Right atrium auricular region (tissue), 2 donors: ENCODE data around the gene C17orf113. TPM values are rescaled to one million over a fixed set of nuclear protein-coding genes. Genes with fewer than 3 reads are reported as not detected.

Experiments
- DNase-seq: peaks from one replicate; pipeline ENCODE4 v3.0.0-alpha.2; 2019; ENCODE audit warnings: low spot score
- H3K27ac ChIP-seq, 2 donors: fragments of 200-600 bp; sonication (generic); 1 replicate in 1 of 2; 2 replicates in 1 of 2; pipeline ENCODE4 v1.5.1; 2016 to 2019
- H3K27me3 ChIP-seq, 2 donors: fragments of 200-600 bp; sonication (generic); one replicate each; pipeline versions ENCODE4 v1.5.1 to v1.6.0; 2017 to 2019
- H3K36me3 ChIP-seq: fragments of 200-600 bp; sonication (generic); one replicate; pipeline ENCODE4 v1.5.1; 2016
- H3K4me1 ChIP-seq, 2 donors: fragments of 200-600 bp; sonication (generic); one replicate each; pipeline versions ENCODE4 v1.5.1 to v1.6.0; 2017 to 2019
- H3K4me3 ChIP-seq, 2 donors: fragments of 200-600 bp; sonication (generic); 1 replicate in 1 of 2; 2 replicates in 1 of 2; pipeline ENCODE4 v1.5.1; 2017 to 2019; ENCODE audit warnings: mild to moderate bottlenecking in 1 of 2, moderate library complexity in 1 of 2
- H3K9me3 ChIP-seq, 2 donors: fragments of 200-600 bp; sonication (generic); one replicate each; pipeline ENCODE4 v1.5.1; 2019
- CTCF ChIP-seq, 2 donors: fragments of 200-600 bp; sonication (generic); IDR thresholded peaks; one replicate each; pipeline ENCODE4 v1.5.1; 2019; ENCODE audit warnings: antibody characterized with exemption in 2 of 2
- total RNA-seq, 2 donors: library from RNA; depleted of rRNA; stranded (reverse); fragments of >200 nt; gene quantifications; one replicate each; pipeline ENCODE4 v1.1.0, GENCODE V29; 2016

The C17orf113 gene
- total RNA-seq, 2 donors from 2014 or later: 0.74 to 0.94 TPM

GRCh38 chr17:41998497-41998896 lies 51.9 kb downstream of the C17orf113 start:
- no peaks in the 10 kb centered on the region for H3K9me3 ChIP-seq
- no peak overlapping the region for H3K27ac ChIP-seq
- no peaks in the 10 kb centered on the region for H3K27me3 ChIP-seq
- H3K4me3 ChIP-seq: no peak overlapping the region
- no peak for DNase-seq
- peaks cover 0 to 6% of the 10 kb centered on the region in 2 donors for H3K4me1 ChIP-seq
- peaks cover 87% of the 10 kb centered on the region for H3K36me3 ChIP-seq
- TF ChIP-seq CTCF (IDR thresholded peaks at IDR 0.05): no peak

- peaks cover 90% of the 10 kb centered on the region for H3K36me3 ChIP-seq
- no peaks in the 10 kb centered on the region for H3K27me3 ChIP-seq
- peaks cover 0 to 6% of the 10 kb centered on the region in 2 donors for H3K4me1 ChIP-seq
- no peak overlapping the region for H3K27ac ChIP-seq
- H3K9me3 ChIP-seq: no peaks in the 10 kb centered on the region
- TF ChIP-seq CTCF (IDR thresholded peaks at IDR 0.05): no peak
- H3K4me3 ChIP-seq: no peak overlapping the region
- DNase-seq: no peak
Observed at GRCh38 chr17:41996855-41997164, 53.6 kb downstream of the C17orf113 start.

- no peaks in the 10 kb centered on the region for H3K4me1 ChIP-seq
- DNase-seq: no peak
- H3K27me3 ChIP-seq: no peaks in the 10 kb centered on the region
- no peaks in the 10 kb centered on the region for H3K9me3 ChIP-seq
- H3K4me3 ChIP-seq: no peak overlapping the region
- H3K27ac ChIP-seq: no peak overlapping the region
- peaks cover 99% of the 10 kb centered on the region for H3K36me3 ChIP-seq
- no peak for TF ChIP-seq CTCF (IDR thresholded peaks at IDR 0.05)
Observed at GRCh38 chr17:41992576-41992975, 57.8 kb downstream of the C17orf113 start.

GRCh38 chr17:41989702-41990419 lies 60.5 kb downstream of the C17orf113 start:
- Histone ChIP-seq H3K27me3 (no peaks in the 10 kb centered on the region), H3K4me3 (no peak overlapping the region), H3K4me1 (no peaks in the 10 kb centered on the region), H3K27ac (no peak overlapping the region), H3K36me3 (peaks cover 99% of the 10 kb centered on the region), H3K9me3 (no peaks in the 10 kb centered on the region)
- no peak for TF ChIP-seq CTCF (IDR thresholded peaks at IDR 0.05)
- no peak for DNase-seq

GRCh38 chr17:41988418-41988817 lies 62.0 kb downstream of the C17orf113 start:
- H3K4me3 ChIP-seq: no peak overlapping the region
- H3K4me1 ChIP-seq: no peaks in the 10 kb centered on the region
- peaks cover 89% of the 10 kb centered on the region for H3K36me3 ChIP-seq
- H3K9me3 ChIP-seq: no peaks in the 10 kb centered on the region
- H3K27me3 ChIP-seq: no peaks in the 10 kb centered on the region
- no peak for TF ChIP-seq CTCF (IDR thresholded peaks at IDR 0.05)
- no peak overlapping the region for H3K27ac ChIP-seq
- no peak for DNase-seq

Other genes starting within 250 kb of the C17orf113 start
- 10 to 100 TPM; 15.4 to 16.2 TPM for gene P3H4, start 238.7 kb downstream of the C17orf113 start, total RNA-seq
- 10 to 100 TPM; 24.7 to 35.1 TPM for gene FKBP10, start 237.6 kb downstream of the C17orf113 start, total RNA-seq
- gene NT5C3B, start 214.4 kb downstream of the C17orf113 start, total RNA-seq: 10 to 100 TPM; 27.1 to 43.3 TPM
- not detected for gene KLHL10, start 212.8 kb downstream of the C17orf113 start, total RNA-seq
- 1 to 10 TPM; 6.9 to 8.7 TPM for gene KLHL11, start 185.2 kb downstream of the C17orf113 start, total RNA-seq
- gene ACLY, start 131.7 kb downstream of the C17orf113 start, total RNA-seq: 10 to 100 TPM; 31.7 to 42.2 TPM
- under 1 TPM; 0.43 to 0.56 TPM for gene ODAD4, start 120.0 kb downstream of the C17orf113 start, total RNA-seq
- gene CNP, start 83.8 kb downstream of the C17orf113 start, total RNA-seq: 10 to 100 TPM; 23.1 to 29.5 TPM
- gene DNAJC7, start 33.2 kb downstream of the C17orf113 start, total RNA-seq: 10 to 100 TPM; 42.7 to 47.1 TPM
- gene NKIRAS2, start 30.5 kb downstream of the C17orf113 start, total RNA-seq: 10 to 100 TPM; 64.8 to 69.8 TPM
- gene ZNF385C, start 47.9 kb upstream of the C17orf113 start, total RNA-seq: not detected
- gene DHX58, start 62.1 kb upstream of the C17orf113 start, total RNA-seq: 1 to 10 TPM; 3.5 to 4.3 TPM
- 10 to 100 TPM; 11.3 to 11.4 TPM for gene KAT2A, start 70.8 kb upstream of the C17orf113 start, total RNA-seq
- gene HSPB9, start 72.2 kb upstream of the C17orf113 start, total RNA-seq: not detected
- 10 to 100 TPM; 39.9 to 92.6 TPM for gene RAB5C, start 104.4 kb upstream of the C17orf113 start, total RNA-seq
- under 1 TPM; 0.15 to 0.35 TPM for gene KCNH4, start 130.5 kb upstream of the C17orf113 start, total RNA-seq
- not detected for gene HCRT, start 134.9 kb upstream of the C17orf113 start, total RNA-seq
- 10 to 100 TPM; 13.1 to 19.3 TPM for gene GHDC, start 143.9 kb upstream of the C17orf113 start, total RNA-seq
- gene STAT5B, start 225.8 kb upstream of the C17orf113 start, total RNA-seq: 10 to 100 TPM; 31.4 to 49.1 TPM
- 10 to 100 TPM; 16.9 to 51.2 TPM for gene STAT5A, start 237.9 kb upstream of the C17orf113 start, total RNA-seq